ENCODE measurements around the gene PTTG1IP. TPM values are rescaled to one million over a fixed set of nuclear protein-coding genes. Genes with fewer than 3 reads are reported as not detected.

Gene PTTG1IP
- total and polyA plus RNA-seq, 2 of the 13 experiments (the other 11 are each of a cell fraction or from before 2014, with no cell fraction given) = 161 to 700 TPM

GRCh38 chr21:44887807-44888580, 14.5 kb upstream of the PTTG1IP start (continued):
- TF ChIP-seq ZBTB33 (CRISPR knock-in tag; IDR thresholded peaks at IDR 0.05) (0 out of 2 replicates have a peak, but pooled peaks have one; percentile 4), GATAD2A (CRISPR knock-in tag; IDR thresholded peaks at IDR 0.05) (0 out of 2 replicates have a peak, but pooled peaks have one; percentile 16), ESRRA (CRISPR knock-in tag; IDR thresholded peaks at IDR 0.05; ENCODE audit: low read depth) (peak; percentile 61; the same call in 1 of the 2 replicates), RXRA (CRISPR knock-in tag; IDR thresholded peaks at IDR 0.05) (peak; percentile 15; the same call in 1 of the 2 replicates), HDAC6 (IDR thresholded peaks at IDR 0.05; ENCODE audit: low read depth, low read length) (no peak), ZNF274 (CRISPR knock-in tag; IDR thresholded peaks at IDR 0.05) (0 out of 2 replicates have a peak, but pooled peaks have one; percentile 62), MTA1 (CRISPR knock-in tag; IDR thresholded peaks at IDR 0.05; ENCODE audit: borderline replicate concordance) (peak; percentile 84; the same call in 1 of the 2 replicates), ZBED4 (CRISPR knock-in tag; IDR thresholded peaks at IDR 0.05; ENCODE audit: borderline replicate concordance) (peak; percentile 97), RARA (CRISPR knock-in tag; IDR thresholded peaks at IDR 0.05) (peak; percentile 33; the same call in 1 of the 2 replicates), NR2F6 (IDR thresholded peaks at IDR 0.05) (peak; percentile 34; the same call in 1 of the 2 replicates), NR2F6 (CRISPR knock-in tag; IDR thresholded peaks at IDR 0.05) (0 out of 2 replicates have a peak, but pooled peaks have one; percentile 8), NFKB2 (CRISPR knock-in tag; IDR thresholded peaks at IDR 0.05; ENCODE audit: borderline replicate concordance) (0 out of 2 replicates have a peak, but pooled peaks have one; percentile 24), TFDP1 (CRISPR knock-in tag; IDR thresholded peaks at IDR 0.05; ENCODE audit: borderline replicate concordance) (no peak), NCOA2 (CRISPR knock-in tag; IDR thresholded peaks at IDR 0.05) (no peak), ZFP36L2 (CRISPR knock-in tag; IDR thresholded peaks at IDR 0.05) (no peak), HNRNPL (IDR thresholded peaks at IDR 0.05; ENCODE audit: low read depth, low read length) (peak; percentile 73; the same call in 1 of the 2 replicates), ZNF619 (CRISPR knock-in tag; IDR thresholded peaks at IDR 0.05) (peak; percentile 85; the same call in 1 of the 2 replicates), ATRX (CRISPR knock-in tag; IDR thresholded peaks at IDR 0.05; ENCODE audit: borderline replicate concordance) (no peak), ZNF883 (CRISPR knock-in tag; IDR thresholded peaks at IDR 0.05; ENCODE audit: not compliant biosample characterization) (peak; percentile 46), PATZ1 (CRISPR knock-in tag; IDR thresholded peaks at IDR 0.05) (peak; percentile 57)

All from HepG2 (cell line).